ENCODE measurements around the gene GRWD1. TPM values are rescaled to one million over a fixed set of nuclear protein-coding genes. Genes with fewer than 3 reads are reported as not detected.

The GRWD1 gene
- total and polyA plus RNA-seq, 2 donors (not counting 1 experiment from before 2014, with no cell fraction given), result 10.6 to 40.7 TPM

- H3K27me3 Mint-ChIP-seq, result peaks cover 29% of the 10 kb centered on the region
- H3K9me3 ChIP-seq (ENCODE audit: control extremely low read depth in 1 of 3, control insufficient read depth in 2 of 3, insufficient read depth in 1 of 3, low read length in 2 of 3), result peaks cover 0 to 34% (median 0%) of the 10 kb centered on the region in 3 donors
- DNase-seq (peak; percentile 90), ATAC-seq (ENCODE audit: low read depth) (peak; percentile 70)
- peak overlapping the region; percentile 86 for H3K4me3 Mint-ChIP-seq
- H4K20me1 ChIP-seq (ENCODE audit: control insufficient read depth, insufficient read depth, low read length, poor library complexity, severe bottlenecking), result no peaks in the 10 kb centered on the region
- no peak overlapping the region for H3K27ac ChIP-seq (ENCODE audit: low read length in 2 of 2)
- no peaks in the 10 kb centered on the region for H3K9me3 Mint-ChIP-seq (ENCODE audit: insufficient read depth)
- no peaks in the 10 kb centered on the region for H3K79me2 ChIP-seq (ENCODE audit: control insufficient read depth, insufficient read depth, low read length)
- H2AFZ ChIP-seq (ENCODE audit: insufficient read depth, low read depth, low read length, poor library complexity, severe bottlenecking), result peak overlapping the region; percentile 73
- no peaks in the 10 kb centered on the region for H3K36me3 ChIP-seq (replicated peaks in 1 of 2; ENCODE audit: control extremely low read depth in 1 of 2, control insufficient read depth in 1 of 2, extremely low read depth in 1 of 2, insufficient read depth in 2 of 2, low read length in 1 of 2)
- WGBS (ENCODE audit: insufficient coverage), result 6% methylated on average over 97 of the region's 104 CpGs
- H3K4me2 ChIP-seq (replicated peaks; ENCODE audit: low read depth, low read length, poor library complexity, severe bottlenecking), result peak overlapping the region; percentile 99
- CTCF ChIA-PET, result interaction anchor here (0.6 kb wide), 1 partner anchor 181 kb away, joined by 5 read pairs; no protein-coding TSS in a partner anchor
- H3K9ac ChIP-seq (ENCODE audit: low read length), result peak overlapping the region; percentile 64
- peaks cover 36% of the 10 kb centered on the region for H3K4me1 Mint-ChIP-seq
- TF ChIP-seq, protein P1, sequence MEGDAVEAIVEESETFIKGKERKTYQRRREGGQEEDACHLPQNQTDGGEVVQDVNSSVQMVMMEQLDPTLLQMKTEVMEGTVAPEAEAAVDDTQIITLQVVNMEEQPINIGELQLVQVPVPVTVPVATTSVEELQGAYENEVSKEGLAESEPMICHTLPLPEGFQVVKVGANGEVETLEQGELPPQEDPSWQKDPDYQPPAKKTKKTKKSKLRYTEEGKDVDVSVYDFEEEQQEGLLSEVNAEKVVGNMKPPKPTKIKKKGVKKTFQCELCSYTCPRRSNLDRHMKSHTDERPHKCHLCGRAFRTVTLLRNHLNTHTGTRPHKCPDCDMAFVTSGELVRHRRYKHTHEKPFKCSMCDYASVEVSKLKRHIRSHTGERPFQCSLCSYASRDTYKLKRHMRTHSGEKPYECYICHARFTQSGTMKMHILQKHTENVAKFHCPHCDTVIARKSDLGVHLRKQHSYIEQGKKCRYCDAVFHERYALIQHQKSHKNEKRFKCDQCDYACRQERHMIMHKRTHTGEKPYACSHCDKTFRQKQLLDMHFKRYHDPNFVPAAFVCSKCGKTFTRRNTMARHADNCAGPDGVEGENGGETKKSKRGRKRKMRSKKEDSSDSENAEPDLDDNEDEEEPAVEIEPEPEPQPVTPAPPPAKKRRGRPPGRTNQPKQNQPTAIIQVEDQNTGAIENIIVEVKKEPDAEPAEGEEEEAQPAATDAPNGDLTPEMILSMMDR (IDR thresholded peaks at IDR 0.05), result no peak
- TF ChIP-seq EZH2 (IDR thresholded peaks at IDR 0.05; ENCODE audit: borderline replicate concordance, insufficient read depth, low read depth, low read length, poor library complexity, severe bottlenecking), result no peak
- peaks cover 42 to 43% of the 10 kb centered on the region in 2 donors for H3K4me1 ChIP-seq (ENCODE audit: control insufficient read depth in 2 of 2, insufficient read depth in 2 of 2, low read length in 2 of 2)
- peak overlapping the region; percentile 80 for H3K27ac Mint-ChIP-seq
- peak overlapping the region in 4 of 5 experiments; percentile 24 to 65 (median 46) for H3K4me3 ChIP-seq (ENCODE audit: control extremely low read depth in 1 of 5, extremely low read depth in 1 of 5, insufficient read depth in 1 of 5, low read depth in 2 of 5, low read length in 4 of 5)
- peaks cover 0 to 44% (median 28%) of the 10 kb centered on the region in 4 experiments for H3K27me3 ChIP-seq (replicated peaks in 1 of 4; ENCODE audit: control extremely low read depth in 1 of 4, control insufficient read depth in 3 of 4, insufficient read depth in 4 of 4, low read length in 3 of 4)
- intact Hi-C loops (cut with micrococcal nuclease), result loop anchor here (1.0 to 10.0 kb wide), 4 partner anchors 7 to 96 kb away; partner anchors contain the start of genes CYTH2 and KDELR1
- POLR2A ChIA-PET, result interaction anchor here (0.9 kb wide), 1 partner anchor 19 kb away, joined by 3 read pairs; no protein-coding TSS in a partner anchor
Measured at GRCh38 chr19:48398375-48399235, 47.2 kb upstream of the GRWD1 start.

Measured in B cell (primary cell).